ENCODE results near the gene KLF7.

DNA sequence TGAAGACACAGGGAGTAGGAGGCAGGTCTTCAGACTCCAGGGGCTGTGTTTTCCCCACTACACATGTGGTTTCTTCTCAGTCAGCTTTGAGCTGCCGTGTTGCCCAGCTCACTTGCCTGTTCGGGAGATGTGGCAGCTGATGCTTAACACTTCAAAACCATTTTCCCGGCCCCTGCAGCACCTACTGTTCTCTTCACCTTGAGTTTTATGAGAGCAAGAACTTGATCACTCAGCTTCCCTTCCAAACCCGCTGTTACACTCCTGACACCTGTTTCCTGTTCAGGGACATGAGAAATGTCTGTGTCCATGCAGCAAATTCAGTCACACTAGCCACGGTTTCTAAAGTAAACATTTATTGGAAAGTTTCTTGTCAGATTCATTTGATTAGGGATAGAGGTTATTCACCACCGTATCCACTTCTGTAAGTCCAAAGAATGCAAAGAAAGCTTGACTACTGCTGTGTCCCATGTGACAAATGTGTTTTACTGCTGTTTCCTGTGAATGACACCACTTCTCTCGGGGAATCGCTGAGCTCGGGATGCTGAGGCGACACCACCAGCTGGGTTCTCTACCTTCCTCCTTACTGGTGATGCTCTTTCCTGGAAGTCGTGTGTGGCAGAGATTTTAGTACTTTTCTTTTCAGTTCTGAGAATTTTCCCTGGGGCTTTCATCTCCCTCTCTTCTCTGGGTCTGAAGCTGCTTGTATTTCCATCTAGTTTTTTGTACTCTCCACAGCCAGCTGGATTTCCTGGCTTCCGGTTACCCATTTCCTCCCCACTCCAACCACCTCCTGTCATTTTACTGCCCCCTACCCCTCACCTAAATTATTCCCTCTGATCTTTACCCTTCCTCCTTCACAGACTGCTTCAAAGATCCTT is 91.7 kb downstream of the KLF7 start:
- TF ChIP-seq CTCF (conservative IDR thresholded peaks at IDR 0.05 in 1 of 2, IDR thresholded peaks at IDR 0.05 in 1 of 2; ENCODE audit: low read depth in 1 of 2, low read length in 2 of 2) (no peak), EZH2 (IDR thresholded peaks at IDR 0.05; ENCODE audit: low read length, missing control alignments) (no peak)

All from fibroblast of lung (primary cell).